ENCODE data around the gene CCDC141.

- TF ChIP-seq, protein P1, sequence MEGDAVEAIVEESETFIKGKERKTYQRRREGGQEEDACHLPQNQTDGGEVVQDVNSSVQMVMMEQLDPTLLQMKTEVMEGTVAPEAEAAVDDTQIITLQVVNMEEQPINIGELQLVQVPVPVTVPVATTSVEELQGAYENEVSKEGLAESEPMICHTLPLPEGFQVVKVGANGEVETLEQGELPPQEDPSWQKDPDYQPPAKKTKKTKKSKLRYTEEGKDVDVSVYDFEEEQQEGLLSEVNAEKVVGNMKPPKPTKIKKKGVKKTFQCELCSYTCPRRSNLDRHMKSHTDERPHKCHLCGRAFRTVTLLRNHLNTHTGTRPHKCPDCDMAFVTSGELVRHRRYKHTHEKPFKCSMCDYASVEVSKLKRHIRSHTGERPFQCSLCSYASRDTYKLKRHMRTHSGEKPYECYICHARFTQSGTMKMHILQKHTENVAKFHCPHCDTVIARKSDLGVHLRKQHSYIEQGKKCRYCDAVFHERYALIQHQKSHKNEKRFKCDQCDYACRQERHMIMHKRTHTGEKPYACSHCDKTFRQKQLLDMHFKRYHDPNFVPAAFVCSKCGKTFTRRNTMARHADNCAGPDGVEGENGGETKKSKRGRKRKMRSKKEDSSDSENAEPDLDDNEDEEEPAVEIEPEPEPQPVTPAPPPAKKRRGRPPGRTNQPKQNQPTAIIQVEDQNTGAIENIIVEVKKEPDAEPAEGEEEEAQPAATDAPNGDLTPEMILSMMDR (IDR thresholded peaks at IDR 0.05; ENCODE audit: insufficient read depth, low read length) = no peak
- TF ChIP-seq, protein P2, sequence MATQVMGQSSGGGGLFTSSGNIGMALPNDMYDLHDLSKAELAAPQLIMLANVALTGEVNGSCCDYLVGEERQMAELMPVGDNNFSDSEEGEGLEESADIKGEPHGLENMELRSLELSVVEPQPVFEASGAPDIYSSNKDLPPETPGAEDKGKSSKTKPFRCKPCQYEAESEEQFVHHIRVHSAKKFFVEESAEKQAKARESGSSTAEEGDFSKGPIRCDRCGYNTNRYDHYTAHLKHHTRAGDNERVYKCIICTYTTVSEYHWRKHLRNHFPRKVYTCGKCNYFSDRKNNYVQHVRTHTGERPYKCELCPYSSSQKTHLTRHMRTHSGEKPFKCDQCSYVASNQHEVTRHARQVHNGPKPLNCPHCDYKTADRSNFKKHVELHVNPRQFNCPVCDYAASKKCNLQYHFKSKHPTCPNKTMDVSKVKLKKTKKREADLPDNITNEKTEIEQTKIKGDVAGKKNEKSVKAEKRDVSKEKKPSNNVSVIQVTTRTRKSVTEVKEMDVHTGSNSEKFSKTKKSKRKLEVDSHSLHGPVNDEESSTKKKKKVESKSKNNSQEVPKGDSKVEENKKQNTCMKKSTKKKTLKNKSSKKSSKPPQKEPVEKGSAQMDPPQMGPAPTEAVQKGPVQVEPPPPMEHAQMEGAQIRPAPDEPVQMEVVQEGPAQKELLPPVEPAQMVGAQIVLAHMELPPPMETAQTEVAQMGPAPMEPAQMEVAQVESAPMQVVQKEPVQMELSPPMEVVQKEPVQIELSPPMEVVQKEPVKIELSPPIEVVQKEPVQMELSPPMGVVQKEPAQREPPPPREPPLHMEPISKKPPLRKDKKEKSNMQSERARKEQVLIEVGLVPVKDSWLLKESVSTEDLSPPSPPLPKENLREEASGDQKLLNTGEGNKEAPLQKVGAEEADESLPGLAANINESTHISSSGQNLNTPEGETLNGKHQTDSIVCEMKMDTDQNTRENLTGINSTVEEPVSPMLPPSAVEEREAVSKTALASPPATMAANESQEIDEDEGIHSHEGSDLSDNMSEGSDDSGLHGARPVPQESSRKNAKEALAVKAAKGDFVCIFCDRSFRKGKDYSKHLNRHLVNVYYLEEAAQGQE (IDR thresholded peaks at IDR 0.05; ENCODE audit: insufficient replicate concordance, low read depth) = no peak
- TF ChIP-seq POLR2AphosphoS5 (IDR thresholded peaks at IDR 0.05; ENCODE audit: low read depth) (no peak), GABPA (IDR thresholded peaks at IDR 0.05; ENCODE audit: low read depth) (no peak), SPI1 (IDR thresholded peaks at IDR 0.05; ENCODE audit: borderline replicate concordance, low read depth) (no peak)
Measured at GRCh38 chr2:178811045-178811444, 238.9 kb downstream of the CCDC141 start.
